Progenitor cell of endocrine pancreas (in vitro differentiated cells): ENCODE results near the gene LSAMP. TPM values are rescaled to one million over a fixed set of nuclear protein-coding genes. Genes with fewer than 3 reads are reported as not detected.
A peak's percentile ranks its signal among the peaks of the same experiment; 100 is the strongest.

Experiments used
- DNase-seq: peaks from one replicate; pipeline ENCODE4 v3.0.0; 2021; ENCODE audit warnings: low spot score; ENCODE audit not compliant: unreplicated experiment
- H3K27ac Mint-ChIP-seq: 2 replicates; pipeline ENCODE4 v1.8.0; 2021; ENCODE audit warnings: mild to moderate bottlenecking, moderate library complexity, mixed read lengths
- H3K27me3 Mint-ChIP-seq: 2 replicates; pipeline ENCODE4 v1.8.0; 2021; ENCODE audit warnings: mixed read lengths
- H3K36me3 Mint-ChIP-seq: 2 replicates; pipeline ENCODE4 v1.8.0; 2022; ENCODE audit warnings: mixed read lengths; ENCODE audit not compliant: insufficient read depth
- H3K4me1 Mint-ChIP-seq: 2 replicates; pipeline ENCODE4 v1.8.0; 2021; ENCODE audit warnings: low read depth, mixed read lengths
- H3K4me3 Mint-ChIP-seq: 2 replicates; pipeline ENCODE4 v1.8.0; 2021; ENCODE audit warnings: low read depth, mild to moderate bottlenecking, moderate library complexity, mixed read lengths
- H3K9me3 Mint-ChIP-seq: 2 replicates; pipeline ENCODE4 v1.8.0; 2021; ENCODE audit warnings: low read depth, mixed read lengths
- total RNA-seq: library from RNA; stranded (reverse); gene quantifications from 2 replicates; pipeline ENCODE4 v1.2.1, GENCODE V29; 2021
- TF ChIP-seq, protein P1 (sequence below): fragments of 200-600 bp; sonication (generic); IDR thresholded peaks from one replicate; pipeline ENCODE4 v1.5.0; 2021; ENCODE audit warnings: antibody characterized with exemption, mild to moderate bottlenecking; ENCODE audit not compliant: unreplicated experiment

Gene LSAMP
- total RNA-seq, 1 donor from 2014 or later, result 20.7 TPM

DNA sequence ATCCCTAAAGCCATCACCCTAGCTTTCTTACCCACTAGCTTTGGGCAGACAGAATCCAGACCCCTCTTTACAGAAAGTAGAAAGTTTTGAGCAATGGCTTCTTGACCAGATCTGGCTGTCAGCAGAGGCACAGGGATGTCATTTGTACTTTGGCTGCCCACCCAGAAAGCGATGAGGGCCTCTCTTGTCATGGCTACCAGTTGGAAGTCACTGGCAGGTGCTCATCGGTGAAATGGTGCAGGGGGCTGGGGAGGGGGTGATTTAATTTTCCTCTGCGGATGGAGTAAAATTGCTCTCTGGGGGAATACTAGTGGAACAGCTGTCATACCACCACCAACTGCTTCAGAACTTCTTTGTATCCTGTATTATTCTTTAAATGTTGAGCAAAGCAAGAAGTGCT is 393.7 kb downstream of the LSAMP start:
- TF ChIP-seq, protein P1, sequence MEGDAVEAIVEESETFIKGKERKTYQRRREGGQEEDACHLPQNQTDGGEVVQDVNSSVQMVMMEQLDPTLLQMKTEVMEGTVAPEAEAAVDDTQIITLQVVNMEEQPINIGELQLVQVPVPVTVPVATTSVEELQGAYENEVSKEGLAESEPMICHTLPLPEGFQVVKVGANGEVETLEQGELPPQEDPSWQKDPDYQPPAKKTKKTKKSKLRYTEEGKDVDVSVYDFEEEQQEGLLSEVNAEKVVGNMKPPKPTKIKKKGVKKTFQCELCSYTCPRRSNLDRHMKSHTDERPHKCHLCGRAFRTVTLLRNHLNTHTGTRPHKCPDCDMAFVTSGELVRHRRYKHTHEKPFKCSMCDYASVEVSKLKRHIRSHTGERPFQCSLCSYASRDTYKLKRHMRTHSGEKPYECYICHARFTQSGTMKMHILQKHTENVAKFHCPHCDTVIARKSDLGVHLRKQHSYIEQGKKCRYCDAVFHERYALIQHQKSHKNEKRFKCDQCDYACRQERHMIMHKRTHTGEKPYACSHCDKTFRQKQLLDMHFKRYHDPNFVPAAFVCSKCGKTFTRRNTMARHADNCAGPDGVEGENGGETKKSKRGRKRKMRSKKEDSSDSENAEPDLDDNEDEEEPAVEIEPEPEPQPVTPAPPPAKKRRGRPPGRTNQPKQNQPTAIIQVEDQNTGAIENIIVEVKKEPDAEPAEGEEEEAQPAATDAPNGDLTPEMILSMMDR, result no peak
- H3K9me3 Mint-ChIP-seq, result no peaks in the 10 kb centered on the region
- no peaks in the 10 kb centered on the region for H3K27me3 Mint-ChIP-seq
- no peak overlapping the region for H3K27ac Mint-ChIP-seq
- H3K4me1 Mint-ChIP-seq, result no peaks in the 10 kb centered on the region
- no peaks in the 10 kb centered on the region for H3K36me3 Mint-ChIP-seq
- no peak overlapping the region for H3K4me3 Mint-ChIP-seq
- DNase-seq, result no peak

- H3K36me3 Mint-ChIP-seq, result no peaks in the 10 kb centered on the region
- no peak overlapping the region for H3K27ac Mint-ChIP-seq
- TF ChIP-seq, protein P1, result no peak
- no peaks in the 10 kb centered on the region for H3K27me3 Mint-ChIP-seq
- H3K9me3 Mint-ChIP-seq, result no peaks in the 10 kb centered on the region
- H3K4me3 Mint-ChIP-seq, result no peak overlapping the region
- H3K4me1 Mint-ChIP-seq, result no peaks in the 10 kb centered on the region
- no peak for DNase-seq
Observed at GRCh38 chr3:116051040-116051439, 394.2 kb downstream of the LSAMP start.

- Mint-ChIP-seq H3K27me3 (no peaks in the 10 kb centered on the region), H3K4me3 (no peak overlapping the region), H3K27ac (peak overlapping the region; percentile 14), H3K9me3 (no peaks in the 10 kb centered on the region), H3K4me1 (no peaks in the 10 kb centered on the region), H3K36me3 (no peaks in the 10 kb centered on the region)
- TF ChIP-seq, protein P1, result no peak
- no peak for DNase-seq
Observed at GRCh38 chr3:116050311-116050915, 394.9 kb downstream of the LSAMP start.

DNA sequence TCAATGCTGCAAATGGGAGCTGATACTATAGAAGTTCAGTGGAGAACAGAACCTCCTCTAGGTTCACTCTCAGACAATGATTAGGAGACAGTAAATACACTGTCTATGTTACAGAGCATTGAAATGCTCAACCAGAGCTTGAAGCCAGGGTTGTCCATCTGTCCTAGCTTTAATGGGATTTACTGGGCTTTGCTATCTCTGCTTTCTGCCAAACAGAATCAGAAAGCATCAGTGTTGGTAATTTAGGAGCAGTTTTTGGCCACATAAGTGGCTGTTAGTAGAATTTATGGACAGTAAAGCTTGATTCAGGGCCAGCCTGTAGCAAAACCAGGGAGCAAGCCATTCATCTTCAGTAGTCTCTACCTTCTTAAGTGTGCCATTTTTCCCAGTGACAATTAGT is 396.3 kb downstream of the LSAMP start:
- Mint-ChIP-seq H3K36me3 (no peaks in the 10 kb centered on the region), H3K4me3 (no peak overlapping the region), H3K27me3 (no peaks in the 10 kb centered on the region), H3K4me1 (no peaks in the 10 kb centered on the region), H3K9me3 (no peaks in the 10 kb centered on the region), H3K27ac (no peak overlapping the region)
- DNase-seq, result no peak
- TF ChIP-seq, protein P1, result no peak

- Mint-ChIP-seq H3K4me3 (no peak overlapping the region), H3K36me3 (no peaks in the 10 kb centered on the region), H3K27ac (no peak overlapping the region), H3K27me3 (no peaks in the 10 kb centered on the region), H3K4me1 (no peaks in the 10 kb centered on the region), H3K9me3 (no peaks in the 10 kb centered on the region)
- TF ChIP-seq, protein P1, result no peak
- no peak for DNase-seq
Observed at GRCh38 chr3:116046350-116046749, 398.9 kb downstream of the LSAMP start.
